AG04450 (cell line): ENCODE results near the gene DEPDC1B. TPM values are rescaled to one million over a fixed set of nuclear protein-coding genes. Genes with fewer than 3 reads are reported as not detected.
A peak's percentile ranks its signal among the peaks of the same experiment; 100 is the strongest.

Source experiments
- CTCF ChIA-PET: fragments of 300-600, 350-600 bp; formaldehyde crosslinking; extraction: SDS; loops from one replicate; lab custom pipeline; 2022; ENCODE audit warnings: antibody characterized with exemption, inconsistent platforms; lab: Charles Lee
- POLR2A ChIA-PET: fragments of 350-600 bp; formaldehyde crosslinking; extraction: SDS; loops from one replicate; lab custom pipeline; 2021; ENCODE audit warnings: antibody characterized with exemption, inconsistent platforms; lab: Yijun Ruan, JAX
- DNase-seq: peaks from one replicate; pipeline ENCODE4 v3.0.0-alpha.2; 2011; ENCODE audit warnings: low read depth, low spot score
- H3K27ac ChIP-seq: one replicate; pipeline ENCODE4 v1.5.1; 2012; ENCODE audit warnings: low read depth, low read length, control low read depth
- H3K27me3 ChIP-seq: one replicate; pipeline ENCODE4 v1.6.0; 2012; ENCODE audit warnings: low read length; ENCODE audit not compliant: control insufficient read depth, insufficient read depth
- H3K4me3 ChIP-seq: 2 replicates; pipeline ENCODE4 v1.5.1; 2011; ENCODE audit warnings: mild to moderate bottlenecking, low read depth, low read length, control low read depth
- H3K9me3 ChIP-seq: 2 replicates; pipeline ENCODE4 v1.5.1; 2012; ENCODE audit warnings: low read length; ENCODE audit not compliant: control insufficient read depth, insufficient read depth
- CTCF ChIP-seq: IDR thresholded peaks from 2 replicates; pipeline ENCODE4 v1.5.1; 2011; ENCODE audit warnings: low read depth, low read length, control low read depth, inconsistent platforms
- polyA plus RNA-seq: library from polyadenylated mRNA; depleted of rRNA; stranded (reverse); fragments of >200 nt; gene quantifications from 2 replicates; pipeline ENCODE4 v1.2.3, GENCODE V29; 2011

DEPDC1B gene
- polyA plus RNA-seq, 1 experiment: 5.4 TPM

- H3K27ac ChIP-seq: peak overlapping the region; percentile 91
- POLR2A ChIA-PET: interaction anchor here (0.5 to 1.2 kb wide), 3 partner anchors 8 to 633 kb away, joined by 3 to 5 read pairs (median 4); partner anchors contain the start of gene ZSWIM6
Observed at GRCh38 chr5:60699288-60699608, 718 bp downstream of the DEPDC1B start.

GRCh38 chr5:60698336-60698735 lies 1.6 kb downstream of the DEPDC1B start:
- DNase-seq: no peak
- no peaks in the 10 kb centered on the region; the same call in 1 of the 2 replicates for H3K9me3 ChIP-seq
- H3K27me3 ChIP-seq: no peaks in the 10 kb centered on the region
- H3K4me3 ChIP-seq: no peak overlapping the region
- no peak overlapping the region for H3K27ac ChIP-seq
- CTCF ChIA-PET: interaction anchor here (0.6 to 4.9 kb wide), 9 partner anchors 9 to 815 kb away, joined by 3 to 83 read pairs (median 10); no protein-coding TSS in a partner anchor
- TF ChIP-seq CTCF: no peak
- POLR2A ChIA-PET: no interaction called here

More at GRCh38 chr5:60699288-60699608, 718 bp downstream of the DEPDC1B start:
- CTCF ChIA-PET: interaction anchor here (0.6 to 4.9 kb wide), 31 partner anchors 9 to 1695 kb away, joined by 3 to 83 read pairs (median 5); partner anchors contain the start of gene ELOVL7
- DNase-seq: no peak
- H3K4me3 ChIP-seq: peak overlapping the region; percentile 83
- TF ChIP-seq CTCF: no peak
- peaks cover 5% of the 10 kb centered on the region for H3K27me3 ChIP-seq
- no peaks in the 10 kb centered on the region; the same call in 1 of the 2 replicates for H3K9me3 ChIP-seq

GRCh38 chr5:60690326-60690725 lies 9.6 kb downstream of the DEPDC1B start:
- POLR2A ChIA-PET: no interaction called here
- Histone ChIP-seq H3K4me3 (no peak overlapping the region), H3K9me3 (no peaks in the 10 kb centered on the region), H3K27me3 (no peaks in the 10 kb centered on the region), H3K27ac (no peak overlapping the region)
- CTCF ChIA-PET: interaction anchor here (1.6 to 6.3 kb wide), 2 partner anchors 9 to 21 kb away, joined by 10 to 83 read pairs; partner anchors contain the start of gene DEPDC1B
- no peak for TF ChIP-seq CTCF
- no peak for DNase-seq

GRCh38 chr5:60688980-60689379 lies 11.0 kb downstream of the DEPDC1B start:
- Histone ChIP-seq H3K27me3 (no peaks in the 10 kb centered on the region), H3K4me3 (no peak overlapping the region), H3K9me3 (no peaks in the 10 kb centered on the region), H3K27ac (no peak overlapping the region)
- TF ChIP-seq CTCF: no peak
- CTCF ChIA-PET: interaction anchor here (0.6 to 6.3 kb wide), 6 partner anchors 10 to 342 kb away, joined by 3 to 83 read pairs (median 14); partner anchors contain the start of gene DEPDC1B
- POLR2A ChIA-PET: no interaction called here
- DNase-seq: no peak

GRCh38 chr5:60687927-60688720 lies 11.8 kb downstream of the DEPDC1B start:
- Histone ChIP-seq H3K27me3 (no peaks in the 10 kb centered on the region), H3K9me3 (no peaks in the 10 kb centered on the region), H3K4me3 (no peak overlapping the region), H3K27ac (no peak overlapping the region)
- ChIA-PET POLR2A (no interaction called here), CTCF (interaction anchor here (0.6 to 6.3 kb wide), 11 partner anchors 9 to 341 kb away, joined by 3 to 83 read pairs (median 4); partner anchors contain the start of gene DEPDC1B)
- peak; percentile 65 for TF ChIP-seq CTCF
- peak; percentile 34 for DNase-seq
